ENCODE results near the gene TMEM131.

Gene TMEM131

DNA sequence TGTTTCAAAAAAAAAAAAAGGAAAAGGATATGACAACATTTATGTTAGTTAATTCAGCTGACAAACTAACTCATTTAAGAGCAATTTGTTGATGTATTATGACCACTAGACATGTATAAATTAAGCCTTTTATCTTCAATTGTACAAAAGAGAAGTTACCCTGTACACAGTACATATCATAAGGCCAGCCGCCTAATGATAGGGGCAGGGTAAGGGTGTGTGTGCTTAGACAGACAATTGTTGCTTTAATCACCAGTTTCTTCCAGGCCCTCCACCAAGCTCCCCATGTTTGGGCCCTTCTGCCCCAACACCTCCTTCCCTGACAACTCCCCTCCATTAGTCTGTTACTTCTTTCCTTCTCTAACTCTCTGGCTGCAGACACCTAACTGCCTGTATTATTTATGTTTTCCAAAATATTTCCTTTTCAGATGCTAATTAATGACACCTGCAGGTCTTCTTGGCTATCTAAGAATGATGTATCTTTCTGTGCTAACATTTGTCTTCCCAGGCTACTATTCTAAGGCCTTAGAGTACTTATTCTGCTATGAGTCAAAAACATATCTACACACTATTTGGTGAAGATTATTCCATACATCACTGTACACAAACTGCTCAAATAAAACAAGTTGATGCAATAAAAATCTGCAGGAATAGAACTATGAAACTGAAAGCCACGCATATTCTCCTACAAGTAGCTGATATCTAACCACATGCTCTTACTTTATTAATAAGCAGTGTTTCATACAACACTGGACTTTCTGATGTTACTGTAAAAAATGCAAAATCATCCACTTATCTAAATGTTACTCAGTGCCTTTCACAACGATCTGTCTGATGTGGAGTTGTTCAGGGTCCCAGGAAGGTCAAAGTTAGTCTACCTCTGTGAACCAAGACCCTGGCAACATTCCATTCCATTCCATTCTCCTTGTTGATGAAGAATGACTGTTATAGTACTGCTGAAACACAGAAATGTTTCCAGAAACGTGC lies 26.4 kb downstream of the TMEM131 start:
- no peak overlapping the region for H3K4me3 ChIP-seq (ENCODE audit: low read depth, low read length)
- TF ChIP-seq MYC (IDR thresholded peaks at IDR 0.05; ENCODE audit: low read depth, low read length) (no peak), POLR2A (IDR thresholded peaks at IDR 0.05; ENCODE audit: extremely low read depth, insufficient read length) (no peak)
- TF ChIP-seq, protein P1, sequence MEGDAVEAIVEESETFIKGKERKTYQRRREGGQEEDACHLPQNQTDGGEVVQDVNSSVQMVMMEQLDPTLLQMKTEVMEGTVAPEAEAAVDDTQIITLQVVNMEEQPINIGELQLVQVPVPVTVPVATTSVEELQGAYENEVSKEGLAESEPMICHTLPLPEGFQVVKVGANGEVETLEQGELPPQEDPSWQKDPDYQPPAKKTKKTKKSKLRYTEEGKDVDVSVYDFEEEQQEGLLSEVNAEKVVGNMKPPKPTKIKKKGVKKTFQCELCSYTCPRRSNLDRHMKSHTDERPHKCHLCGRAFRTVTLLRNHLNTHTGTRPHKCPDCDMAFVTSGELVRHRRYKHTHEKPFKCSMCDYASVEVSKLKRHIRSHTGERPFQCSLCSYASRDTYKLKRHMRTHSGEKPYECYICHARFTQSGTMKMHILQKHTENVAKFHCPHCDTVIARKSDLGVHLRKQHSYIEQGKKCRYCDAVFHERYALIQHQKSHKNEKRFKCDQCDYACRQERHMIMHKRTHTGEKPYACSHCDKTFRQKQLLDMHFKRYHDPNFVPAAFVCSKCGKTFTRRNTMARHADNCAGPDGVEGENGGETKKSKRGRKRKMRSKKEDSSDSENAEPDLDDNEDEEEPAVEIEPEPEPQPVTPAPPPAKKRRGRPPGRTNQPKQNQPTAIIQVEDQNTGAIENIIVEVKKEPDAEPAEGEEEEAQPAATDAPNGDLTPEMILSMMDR (IDR thresholded peaks at IDR 0.05; ENCODE audit: low read depth, low read length), result no peak
- TF ChIP-seq, protein P2, sequence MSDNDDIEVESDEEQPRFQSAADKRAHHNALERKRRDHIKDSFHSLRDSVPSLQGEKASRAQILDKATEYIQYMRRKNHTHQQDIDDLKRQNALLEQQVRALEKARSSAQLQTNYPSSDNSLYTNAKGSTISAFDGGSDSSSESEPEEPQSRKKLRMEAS (IDR thresholded peaks at IDR 0.05; ENCODE audit: low read depth, low read length), result no peak
- no peak for DNase-seq (ENCODE audit: low read depth)

DNA sequence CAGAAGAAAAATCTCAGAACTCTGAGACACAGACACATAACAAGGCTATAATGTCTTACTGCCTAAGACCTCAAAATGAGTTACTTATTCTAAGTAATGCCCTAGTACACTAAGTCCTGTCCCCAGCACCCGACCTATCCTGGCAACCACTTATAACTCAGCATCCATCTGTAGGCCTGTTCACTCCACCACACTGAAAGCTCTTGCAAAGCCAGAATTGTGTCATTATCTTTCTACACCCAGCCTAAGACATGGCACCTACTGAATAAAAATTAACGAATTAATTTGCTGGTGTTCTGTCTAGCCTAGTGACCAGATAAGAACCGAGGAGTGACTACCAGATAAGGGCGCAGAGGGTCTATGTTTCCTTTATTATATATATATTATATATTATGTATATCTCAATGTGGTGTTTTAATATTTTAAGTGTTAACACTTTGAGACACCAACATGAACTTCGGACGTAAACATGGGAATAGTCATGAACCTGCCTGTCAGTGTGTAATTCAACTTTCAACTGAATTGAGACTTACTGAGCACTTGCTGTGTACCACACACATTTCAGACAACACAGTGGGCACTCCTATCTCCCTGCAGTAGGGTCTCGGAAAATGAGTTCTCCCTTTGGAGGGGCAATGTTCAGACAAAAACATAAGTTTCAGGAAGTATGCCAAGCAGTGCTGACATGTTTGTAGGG lies 27.7 kb downstream of the TMEM131 start:
- no peak for DNase-seq (ENCODE audit: low read depth)
- TF ChIP-seq, protein P2 (IDR thresholded peaks at IDR 0.05; ENCODE audit: low read depth, low read length), result no peak
- TF ChIP-seq POLR2A (IDR thresholded peaks at IDR 0.05; ENCODE audit: extremely low read depth, insufficient read length), result no peak
- TF ChIP-seq, protein P1 (IDR thresholded peaks at IDR 0.05; ENCODE audit: low read depth, low read length), result no peak
- TF ChIP-seq MYC (IDR thresholded peaks at IDR 0.05; ENCODE audit: low read depth, low read length), result no peak

DNA sequence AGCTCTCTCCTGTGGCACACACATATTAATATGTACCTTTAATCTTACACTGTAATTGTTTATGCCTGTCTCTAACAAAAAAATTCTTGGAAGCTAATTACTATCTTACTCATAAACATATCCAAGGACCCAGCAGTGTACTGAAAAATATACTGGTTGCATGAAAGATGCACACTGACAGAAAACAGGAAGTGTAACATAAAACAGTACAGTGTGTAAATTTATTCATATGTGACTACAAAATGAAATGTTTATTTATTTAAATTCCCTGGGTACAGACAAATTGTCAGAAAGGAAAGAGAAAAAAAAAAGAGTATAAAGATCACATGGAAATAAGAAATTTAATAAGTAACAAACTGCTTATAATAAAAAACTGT lies 28.5 kb downstream of the TMEM131 start:
- DNase-seq (ENCODE audit: low read depth), result no peak
- no peak overlapping the region for H3K4me3 ChIP-seq (ENCODE audit: low read depth, low read length)
- TF ChIP-seq, protein P2 (IDR thresholded peaks at IDR 0.05; ENCODE audit: low read depth, low read length), result no peak
- TF ChIP-seq, protein P1 (IDR thresholded peaks at IDR 0.05; ENCODE audit: low read depth, low read length), result no peak
- TF ChIP-seq MYC (IDR thresholded peaks at IDR 0.05; ENCODE audit: low read depth, low read length), result no peak
- no peak for TF ChIP-seq POLR2A (IDR thresholded peaks at IDR 0.05; ENCODE audit: extremely low read depth, insufficient read length)

More for the DNA sequence above, 27.7 kb downstream of the TMEM131 start:
- no peak overlapping the region for H3K4me3 ChIP-seq (ENCODE audit: low read depth, low read length)

DNA sequence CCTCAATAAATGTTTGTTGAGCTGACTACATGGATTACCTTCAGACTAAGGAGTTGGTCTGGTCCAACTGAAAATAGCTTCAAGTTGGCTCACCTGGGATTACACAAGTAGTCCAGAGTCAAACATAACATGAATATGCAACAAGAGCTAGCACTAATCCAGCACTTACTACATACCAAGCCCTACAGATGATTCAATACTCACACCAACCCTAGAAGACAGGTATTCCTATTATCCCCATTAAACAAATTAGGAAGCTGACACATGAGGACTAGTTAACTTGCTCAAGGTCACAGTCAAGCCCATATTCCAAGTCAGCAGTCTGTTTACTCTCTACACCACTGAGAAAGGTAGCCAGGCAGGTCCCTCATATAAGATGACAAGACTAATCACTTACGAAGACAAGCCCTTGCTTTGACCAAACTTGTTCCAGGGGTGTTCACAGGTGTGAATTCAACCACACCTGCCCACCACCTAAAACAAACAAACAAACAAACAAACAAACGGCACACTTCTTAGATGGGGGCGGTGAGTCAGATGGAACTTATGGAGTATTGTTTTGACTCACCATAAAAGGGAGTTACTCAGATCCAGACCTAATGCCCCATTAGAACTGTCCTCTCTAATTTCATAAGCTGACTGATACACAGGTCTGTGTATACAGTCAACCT lies 29.1 kb downstream of the TMEM131 start:
- H3K4me3 ChIP-seq (ENCODE audit: low read depth, low read length), result no peak overlapping the region
- no peak for DNase-seq (ENCODE audit: low read depth)
- TF ChIP-seq POLR2A (IDR thresholded peaks at IDR 0.05; ENCODE audit: extremely low read depth, insufficient read length) (no peak), MYC (IDR thresholded peaks at IDR 0.05; ENCODE audit: low read depth, low read length) (no peak)
- TF ChIP-seq, protein P2 (IDR thresholded peaks at IDR 0.05; ENCODE audit: low read depth, low read length), result no peak
- TF ChIP-seq, protein P1 (IDR thresholded peaks at IDR 0.05; ENCODE audit: low read depth, low read length), result no peak

DNA sequence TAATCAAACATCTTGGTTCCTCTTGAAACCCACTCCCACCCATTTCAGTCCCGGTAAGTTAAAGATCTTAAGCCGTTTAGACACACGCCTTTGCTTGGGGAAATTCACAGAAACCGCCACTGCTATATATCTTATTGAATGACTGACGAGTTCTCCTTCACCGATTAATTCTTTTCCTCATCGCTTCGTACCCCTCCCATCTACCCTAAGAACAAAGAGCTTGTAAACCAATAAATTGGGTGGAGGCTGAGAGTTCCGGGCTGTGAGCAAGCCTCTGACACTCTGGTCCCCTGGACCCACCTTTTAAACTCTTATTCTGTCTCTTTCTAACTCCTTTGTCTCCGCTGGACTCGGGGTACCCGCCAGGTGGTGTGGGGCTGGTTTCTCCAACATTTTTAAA lies 30.6 kb downstream of the TMEM131 start:
- TF ChIP-seq, protein P1 (IDR thresholded peaks at IDR 0.05; ENCODE audit: low read depth, low read length), result no peak
- no peak for TF ChIP-seq POLR2A (IDR thresholded peaks at IDR 0.05; ENCODE audit: extremely low read depth, insufficient read length)
- no peak for TF ChIP-seq MYC (IDR thresholded peaks at IDR 0.05; ENCODE audit: low read depth, low read length)
- TF ChIP-seq, protein P2 (IDR thresholded peaks at IDR 0.05; ENCODE audit: low read depth, low read length), result no peak
- H3K4me3 ChIP-seq (ENCODE audit: low read depth, low read length), result no peak overlapping the region
- no peak for DNase-seq (ENCODE audit: low read depth)

Data from NB4 (cell line).